Endodermal cell (in vitro differentiated cells): ENCODE results near the gene CHMP1B. TPM values are rescaled to one million over a fixed set of nuclear protein-coding genes. Genes with fewer than 3 reads are reported as not detected.

Experiments used
- DNase-seq: peaks from one replicate; pipeline ENCODE4 v3.0.0-alpha.2; 2017
- H3K27ac ChIP-seq: 2 replicates; pipeline ENCODE4 v1.5.1; 2013; ENCODE audit warnings: mild to moderate bottlenecking, low read depth, low read length, moderate library complexity
- H3K27me3 ChIP-seq: 2 replicates; pipeline ENCODE4 v1.6.1; 2013; ENCODE audit warnings: mild to moderate bottlenecking, low read length, moderate library complexity; ENCODE audit not compliant: insufficient read depth, control insufficient read depth, poor library complexity, severe bottlenecking
- H3K36me3 ChIP-seq: 2 replicates; pipeline ENCODE4 v1.7.0; 2013; ENCODE audit warnings: mild to moderate bottlenecking, low read length, moderate library complexity; ENCODE audit not compliant: control insufficient read depth, insufficient read depth
- H3K4me1 ChIP-seq: one replicate; pipeline ENCODE4 v1.7.0; 2013; ENCODE audit warnings: low read length; ENCODE audit not compliant: control insufficient read depth, insufficient read depth
- H3K4me3 ChIP-seq: 2 replicates; pipeline ENCODE4 v1.5.1; 2013; ENCODE audit warnings: mild to moderate bottlenecking, low read length, moderate library complexity
- H3K9ac ChIP-seq: 2 replicates; pipeline ENCODE4 v1.6.1; 2013; ENCODE audit warnings: mild to moderate bottlenecking, low read length, moderate library complexity; ENCODE audit not compliant: poor library complexity, severe bottlenecking; ENCODE audit errors: extremely low read depth
- H3K9me3 ChIP-seq: 2 replicates; pipeline ENCODE4 v1.6.1; 2013; ENCODE audit warnings: mild to moderate bottlenecking, low read length, moderate library complexity; ENCODE audit not compliant: control insufficient read depth
- H3K27ac Mint-ChIP-seq: 2 replicates; pipeline ENCODE4 v1.8.0; 2020; ENCODE audit warnings: mixed read lengths
- H3K27me3 Mint-ChIP-seq: 2 replicates; pipeline ENCODE4 v1.8.0; 2021; ENCODE audit warnings: mild to moderate bottlenecking, mixed read lengths; ENCODE audit not compliant: insufficient read depth
- H3K36me3 Mint-ChIP-seq: 2 replicates; pipeline ENCODE4 v1.8.0; 2020; ENCODE audit warnings: low read depth, mixed read lengths
- H3K4me1 Mint-ChIP-seq: 2 replicates; pipeline ENCODE4 v1.8.0; 2020; ENCODE audit warnings: mixed read lengths
- H3K4me3 Mint-ChIP-seq: 2 replicates; pipeline ENCODE4 v1.8.0; 2020; ENCODE audit warnings: mild to moderate bottlenecking, moderate library complexity, mixed read lengths
- H3K9me3 Mint-ChIP-seq: 2 replicates; pipeline ENCODE4 v1.8.0; 2020; ENCODE audit warnings: mild to moderate bottlenecking, mixed read lengths
- WGBS, 2 experiments: methylation state at CpG; one replicate each; pipeline versions ENCODE4 v1.1.5 to v1.1.7; 2013; ENCODE audit warnings: missing lambda C conversion rate in 2 of 2, mixed read lengths in 1 of 2; ENCODE audit not compliant: insufficient coverage in 1 of 2, insufficient read length in 1 of 2; 5-methylcytosine and 5-hydroxymethylcytosine counted together
- total RNA-seq, 2 donors: library from RNA; stranded (reverse); fragmentation: NEBNext Ultra II Directional in 1 of 2; extraction: Animal tissue kit (Norgen Biotek cat#: 25700) in 1 of 2; gene quantifications; 2 replicates in 1 of 2; 3 replicates in 1 of 2; pipeline ENCODE4 v1.2.1, GENCODE V29; 2021
- TF ChIP-seq, protein P1 (sequence below): fragments of 200-600 bp; sonication (generic); conservative IDR thresholded peaks from 2 replicates; pipeline ENCODE4 v1.5.0; 2021; ENCODE audit warnings: antibody characterized with exemption, mild to moderate bottlenecking

CHMP1B gene
- total RNA-seq, 2 donors from 2014 or later: 35.3 to 35.8 TPM

DNA sequence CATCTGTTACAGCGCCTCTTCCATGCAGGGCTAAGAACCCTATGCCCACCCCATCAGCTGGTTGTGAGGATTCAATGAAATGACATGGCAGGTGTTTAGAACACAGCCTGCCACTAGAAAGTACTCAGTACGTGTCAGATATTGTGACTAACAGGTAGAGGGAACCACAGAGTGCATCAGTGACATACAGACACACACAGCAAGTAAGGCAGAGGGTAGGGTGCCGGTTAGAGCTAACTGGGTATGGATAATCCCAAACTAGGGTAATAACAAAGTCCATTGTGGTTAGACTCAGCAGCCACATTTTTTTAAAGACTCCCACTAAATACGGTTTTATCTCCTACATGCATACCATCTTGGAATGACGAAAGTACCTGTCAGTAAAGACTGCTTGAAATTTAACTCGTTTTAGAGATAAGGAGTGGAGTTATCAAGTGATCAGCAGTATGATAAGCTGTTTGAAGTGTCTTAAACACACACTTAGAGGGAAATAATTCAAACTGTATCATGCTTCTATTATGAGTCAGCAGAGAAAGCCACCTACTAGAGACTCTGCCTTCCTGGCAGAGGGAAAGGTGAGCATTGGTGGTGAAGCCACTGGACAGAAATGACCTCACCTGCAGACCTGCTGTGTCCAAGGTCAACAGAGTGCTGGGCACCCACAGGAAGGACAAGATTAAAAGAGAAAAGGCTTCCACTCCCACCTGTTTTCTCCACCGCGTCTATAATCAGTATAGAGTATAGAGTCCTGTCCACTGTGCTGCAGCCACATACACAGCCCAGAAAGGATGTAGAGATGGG, 36.3 kb downstream of the CHMP1B start:
- WGBS, 2 experiments: 87 to 97% methylated on average over 4 to 8 of the region's 8 CpGs
- TF ChIP-seq, protein P1, sequence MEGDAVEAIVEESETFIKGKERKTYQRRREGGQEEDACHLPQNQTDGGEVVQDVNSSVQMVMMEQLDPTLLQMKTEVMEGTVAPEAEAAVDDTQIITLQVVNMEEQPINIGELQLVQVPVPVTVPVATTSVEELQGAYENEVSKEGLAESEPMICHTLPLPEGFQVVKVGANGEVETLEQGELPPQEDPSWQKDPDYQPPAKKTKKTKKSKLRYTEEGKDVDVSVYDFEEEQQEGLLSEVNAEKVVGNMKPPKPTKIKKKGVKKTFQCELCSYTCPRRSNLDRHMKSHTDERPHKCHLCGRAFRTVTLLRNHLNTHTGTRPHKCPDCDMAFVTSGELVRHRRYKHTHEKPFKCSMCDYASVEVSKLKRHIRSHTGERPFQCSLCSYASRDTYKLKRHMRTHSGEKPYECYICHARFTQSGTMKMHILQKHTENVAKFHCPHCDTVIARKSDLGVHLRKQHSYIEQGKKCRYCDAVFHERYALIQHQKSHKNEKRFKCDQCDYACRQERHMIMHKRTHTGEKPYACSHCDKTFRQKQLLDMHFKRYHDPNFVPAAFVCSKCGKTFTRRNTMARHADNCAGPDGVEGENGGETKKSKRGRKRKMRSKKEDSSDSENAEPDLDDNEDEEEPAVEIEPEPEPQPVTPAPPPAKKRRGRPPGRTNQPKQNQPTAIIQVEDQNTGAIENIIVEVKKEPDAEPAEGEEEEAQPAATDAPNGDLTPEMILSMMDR: no peak
- H3K27ac Mint-ChIP-seq: peak overlapping the region; percentile 40
- Histone ChIP-seq H3K9me3 (no peaks in the 10 kb centered on the region), H3K36me3 (peaks cover 52% of the 10 kb centered on the region), H3K4me1 (peaks cover 10% of the 10 kb centered on the region), H3K27ac (no peak overlapping the region), H3K9ac (no peak overlapping the region), H3K27me3 (no peaks in the 10 kb centered on the region), H3K4me3 (no peak overlapping the region)
- H3K36me3 Mint-ChIP-seq: peaks cover 40% of the 10 kb centered on the region
- DNase-seq: no peak
- no peaks in the 10 kb centered on the region for H3K9me3 Mint-ChIP-seq
- peaks cover 7% of the 10 kb centered on the region for H3K4me1 Mint-ChIP-seq
- no peak overlapping the region for H3K4me3 Mint-ChIP-seq
- no peaks in the 10 kb centered on the region for H3K27me3 Mint-ChIP-seq

DNA sequence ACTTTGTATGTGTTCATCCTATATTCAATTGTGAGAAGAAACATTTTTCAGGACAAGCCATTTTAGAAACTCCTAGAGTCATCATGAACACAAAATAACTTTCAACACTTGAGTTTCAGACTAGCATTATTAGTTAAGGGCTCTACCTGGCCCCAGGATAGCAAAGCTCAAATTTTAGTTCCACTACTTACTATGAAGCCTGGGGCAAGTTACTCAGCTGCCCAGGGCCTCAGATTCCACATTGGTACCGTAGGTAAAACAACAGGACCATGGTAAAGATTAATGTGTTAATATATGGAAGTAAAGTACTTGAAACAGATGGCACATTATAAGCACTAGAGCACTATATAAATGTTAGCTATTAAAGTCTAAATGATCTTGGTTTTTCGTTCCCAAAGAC, 37.5 kb downstream of the CHMP1B start:
- peaks cover 42% of the 10 kb centered on the region for H3K36me3 Mint-ChIP-seq

DNA sequence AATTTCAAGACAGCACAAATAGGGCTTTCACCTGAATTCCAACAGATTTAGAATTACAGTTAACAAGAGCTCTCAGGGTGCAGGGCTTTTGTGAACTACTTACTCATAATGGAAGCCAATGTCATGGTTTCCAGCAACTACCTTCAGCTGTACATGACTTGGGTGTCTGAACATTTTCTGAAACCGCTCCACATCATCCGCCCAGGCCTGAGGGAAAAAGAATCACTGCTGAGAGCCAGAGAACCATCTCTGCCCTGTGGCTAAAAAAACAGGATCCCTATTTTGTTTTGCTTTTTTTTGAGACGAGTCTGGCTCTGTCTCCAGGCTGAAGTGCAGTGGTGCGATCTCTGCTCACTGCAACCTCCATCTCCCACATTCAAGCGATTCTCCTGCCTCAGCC, 38.1 kb downstream of the CHMP1B start:
- Mint-ChIP-seq H3K4me3 (no peak overlapping the region), H3K36me3 (peaks cover 40% of the 10 kb centered on the region), H3K27me3 (no peaks in the 10 kb centered on the region), H3K27ac (no peak overlapping the region), H3K9me3 (no peaks in the 10 kb centered on the region), H3K4me1 (peaks cover 7% of the 10 kb centered on the region)
- Histone ChIP-seq H3K27ac (no peak overlapping the region), H3K9ac (no peak overlapping the region), H3K27me3 (no peaks in the 10 kb centered on the region), H3K36me3 (peaks cover 37% of the 10 kb centered on the region), H3K4me3 (no peak overlapping the region), H3K4me1 (peaks cover 10% of the 10 kb centered on the region), H3K9me3 (no peaks in the 10 kb centered on the region)
- no peak for DNase-seq
- 96 to 99% methylated on average over 3 to 5 of the region's 5 CpGs for WGBS, 2 experiments
- TF ChIP-seq, protein P1: no peak

More for the DNA sequence above, 37.5 kb downstream of the CHMP1B start:
- Histone ChIP-seq H3K9me3 (no peaks in the 10 kb centered on the region), H3K9ac (no peak overlapping the region), H3K4me3 (no peak overlapping the region), H3K27me3 (no peaks in the 10 kb centered on the region), H3K4me1 (peaks cover 10% of the 10 kb centered on the region), H3K36me3 (peaks cover 43% of the 10 kb centered on the region), H3K27ac (no peak overlapping the region)
- Mint-ChIP-seq H3K9me3 (no peaks in the 10 kb centered on the region), H3K4me3 (no peak overlapping the region), H3K27me3 (no peaks in the 10 kb centered on the region), H3K4me1 (peaks cover 7% of the 10 kb centered on the region), H3K27ac (no peak overlapping the region)
- DNase-seq: no peak
- WGBS, 2 experiments: 100% methylated on average over 2 of the region's 2 CpGs; no CpG with 5 or more reads in 1 of the 2 experiments
- TF ChIP-seq, protein P1: no peak
